HL-60 (cell line): ENCODE measurements around the gene KIF26A.

Source experiments
- DNase-seq, 2 experiments: peaks; one replicate each; pipeline ENCODE4 v3.0.0-alpha.2; 2010 to 2020; ENCODE audit warnings: low read depth in 1 of 2, low spot score in 1 of 2
- H3K27ac ChIP-seq: fragments of 250-450 bp; sonication (Bioruptor Pico); replicated peaks from 2 replicates; pipeline ENCODE4 v1.5.1; 2020; ENCODE audit warnings: mild to moderate bottlenecking, moderate library complexity
- H3K27me3 ChIP-seq: fragments of 250-450 bp; sonication (Bioruptor Pico); 2 replicates; pipeline ENCODE4 v1.5.1; 2021; ENCODE audit warnings: mild to moderate bottlenecking, moderate library complexity; ENCODE audit not compliant: insufficient read depth, poor library complexity, severe bottlenecking
- H3K4me3 ChIP-seq: replicated peaks from 2 replicates; pipeline ENCODE4 v1.5.1; 2011; ENCODE audit warnings: mild to moderate bottlenecking, control low read depth, low read length; ENCODE audit not compliant: insufficient read depth
- CTCF ChIP-seq: IDR thresholded peaks from one replicate; pipeline ENCODE4 v1.5.1; 2011; ENCODE audit warnings: low read length, control low read depth, inconsistent platforms; ENCODE audit not compliant: insufficient read depth
- GABPA ChIP-seq: IDR thresholded peaks from 2 replicates; pipeline ENCODE4 v1.6.1; 2012; ENCODE audit warnings: low read depth
- POLR2AphosphoS5 ChIP-seq: IDR thresholded peaks from 2 replicates; pipeline ENCODE4 v1.6.1; 2012; ENCODE audit warnings: low read depth
- REST ChIP-seq: IDR thresholded peaks from 2 replicates; pipeline ENCODE4 v1.6.1; 2012; ENCODE audit warnings: low read depth; ENCODE audit not compliant: insufficient replicate concordance
- SPI1 ChIP-seq: IDR thresholded peaks from 2 replicates; pipeline ENCODE4 v1.6.1; 2012; ENCODE audit warnings: low read depth, mild to moderate bottlenecking, borderline replicate concordance

Gene KIF26A

GRCh38 chr14:104134061-104134965 is 4.1 kb upstream of the KIF26A start:
- TF ChIP-seq CTCF, result no peak
- no peak for TF ChIP-seq REST
- TF ChIP-seq GABPA, result no peak
- TF ChIP-seq POLR2AphosphoS5, result no peak
- DNase-seq, result no peak
- peaks cover 42% of the 10 kb centered on the region for H3K27me3 ChIP-seq
- no peak overlapping the region for H3K27ac ChIP-seq
- no peak overlapping the region for H3K4me3 ChIP-seq

DNA sequence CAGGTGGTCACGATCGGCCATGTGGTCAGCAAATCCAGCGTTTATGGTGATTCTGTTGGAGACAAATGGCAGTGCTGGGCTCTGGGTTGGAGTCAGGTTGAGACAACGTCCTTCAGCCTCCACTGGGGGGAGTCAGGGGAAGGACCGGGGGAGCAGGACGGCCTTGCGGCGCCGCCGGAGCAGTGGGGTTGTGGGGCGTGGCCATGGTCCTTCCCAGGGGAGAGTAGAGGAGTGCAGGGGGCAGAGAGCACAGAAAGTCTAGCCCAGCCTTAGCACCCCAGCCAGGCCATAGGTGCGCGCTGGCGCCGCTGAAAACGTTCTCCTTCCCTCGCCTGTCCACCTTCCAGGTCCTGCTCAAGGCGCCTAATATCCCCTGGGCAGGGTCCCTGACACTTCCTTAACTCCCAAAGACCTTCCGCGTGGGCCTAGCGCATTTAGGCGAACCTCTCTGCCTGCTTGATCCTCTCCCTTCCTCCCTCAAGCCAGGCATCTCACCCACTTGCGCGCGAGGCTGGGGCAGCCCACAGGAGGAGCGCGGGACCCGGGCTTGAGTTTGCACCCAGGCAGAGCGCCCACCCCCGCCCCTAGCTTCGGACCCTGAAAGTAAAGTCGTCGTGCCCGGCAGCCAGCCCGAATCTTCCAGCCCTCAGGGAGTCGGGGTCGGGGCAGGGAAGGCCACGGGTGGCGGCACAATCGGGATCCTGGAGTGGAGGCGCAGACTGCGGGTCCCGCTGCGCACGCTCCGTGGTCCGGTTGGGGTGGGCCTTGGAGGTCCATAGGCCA is 3.1 kb upstream of the KIF26A start:
- H3K4me3 ChIP-seq, result no peak overlapping the region
- DNase-seq, result no peak
- no peak overlapping the region for H3K27ac ChIP-seq
- peaks cover 52% of the 10 kb centered on the region for H3K27me3 ChIP-seq
- TF ChIP-seq POLR2AphosphoS5, result no peak
- TF ChIP-seq REST, result no peak
- TF ChIP-seq GABPA, result no peak
- TF ChIP-seq SPI1, result no peak
- no peak for TF ChIP-seq CTCF

DNA sequence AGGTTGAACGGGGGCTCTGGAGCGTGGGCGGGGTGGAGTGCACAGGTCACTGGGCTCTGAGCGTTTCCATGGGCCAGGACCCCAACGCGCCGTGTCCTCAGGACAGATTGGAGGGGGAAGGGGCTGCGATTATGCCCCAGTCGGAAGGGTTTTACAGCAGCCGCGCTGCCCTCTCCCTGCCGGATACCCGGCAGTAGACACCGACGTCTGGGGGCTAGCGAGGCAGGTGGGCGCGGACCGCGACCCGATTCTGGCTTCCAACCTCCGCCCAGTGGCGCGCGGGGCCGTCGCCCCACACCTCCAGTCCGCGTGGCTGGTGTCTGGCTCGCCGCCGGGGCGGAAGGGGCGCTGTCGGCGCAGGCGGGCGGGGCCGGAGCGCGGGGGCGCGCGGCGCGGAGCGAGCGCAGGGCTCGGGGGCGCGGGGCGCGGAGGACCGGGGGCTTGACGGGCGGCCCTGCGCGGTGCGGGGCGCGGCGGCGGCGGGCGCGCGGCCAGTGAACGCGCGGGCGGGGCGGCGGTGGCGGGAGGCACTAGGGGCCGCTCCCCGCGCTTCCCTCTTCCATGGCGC is 2.4 kb upstream of the KIF26A start:
- no peak for DNase-seq
- H3K27ac ChIP-seq, result no peak overlapping the region
- TF ChIP-seq POLR2AphosphoS5, result no peak
- H3K4me3 ChIP-seq, result no peak overlapping the region
- H3K27me3 ChIP-seq, result peaks cover 52% of the 10 kb centered on the region
